GM21447 (cell line): ENCODE data around the gene KIF20A.
"Not testable (repeated sequence)": the region's sequence is repeated elsewhere in the genome, so short reads cannot be mapped to it uniquely, and the experiment has no call there.

Experiments used
- ATAC-seq: cut with Tn5 transposase; IDR thresholded peaks from one replicate; pipeline ENCODE4 v1.9.1; 2021; ENCODE audit not compliant: unreplicated experiment

Gene KIF20A

GRCh38 chr5:138182808-138183207 is 3.9 kb downstream of the KIF20A start:
- no peak for ATAC-seq

- ATAC-seq, result no peak
Observed at GRCh38 chr5:138186002-138186447, 7.1 kb downstream of the KIF20A start.

- no peak for ATAC-seq
Observed at GRCh38 chr5:138188626-138189025, 9.7 kb downstream of the KIF20A start.

GRCh38 chr5:138192826-138193225 is 13.9 kb downstream of the KIF20A start:
- no peak for ATAC-seq

GRCh38 chr5:138193859-138194258 is 14.9 kb downstream of the KIF20A start:
- ATAC-seq, result not testable (repeated sequence)

- ATAC-seq, result no peak
Observed at GRCh38 chr5:138210985-138211384, 32.1 kb downstream of the KIF20A start.

GRCh38 chr5:138212828-138213160 is 33.9 kb downstream of the KIF20A start:
- peak; percentile 16 for ATAC-seq

GRCh38 chr5:138213161-138214029 is 34.5 kb downstream of the KIF20A start, which contains the start of gene CDC23:
CDC23 (minus strand) TSS chr5:138213323; CDS start chr5:138213312, 11 bp downstream.
- peak; percentile 97 for ATAC-seq

GRCh38 chr5:138216799-138217198 is 37.9 kb downstream of the KIF20A start:
- no peak for ATAC-seq

GRCh38 chr5:138223532-138223931 is 44.6 kb downstream of the KIF20A start:
- no peak for ATAC-seq

- ATAC-seq, result no peak
Observed at GRCh38 chr5:138224712-138225111, 45.8 kb downstream of the KIF20A start.

GRCh38 chr5:138226910-138227309 is 48.0 kb downstream of the KIF20A start:
- no peak for ATAC-seq

- no peak for ATAC-seq
Observed at GRCh38 chr5:138229387-138229786, 50.5 kb downstream of the KIF20A start.

GRCh38 chr5:138230261-138230660 is 51.3 kb downstream of the KIF20A start:
- ATAC-seq, result no peak

- no peak for ATAC-seq
Observed at GRCh38 chr5:138230981-138231589, 52.2 kb downstream of the KIF20A start.

- ATAC-seq, result no peak
Observed at GRCh38 chr5:138233280-138233679, 54.4 kb downstream of the KIF20A start.

- no peak for ATAC-seq
Observed at GRCh38 chr5:138234651-138235050, 55.7 kb downstream of the KIF20A start.
